Spleen (tissue), 11 donors: ENCODE data around the gene FCHO2. TPM values are rescaled to one million over a fixed set of nuclear protein-coding genes. Genes with fewer than 3 reads are reported as not detected.
A peak's percentile ranks its signal among the peaks of the same experiment; 100 is the strongest.

Experiments used
- DNase-seq: peaks from one replicate; pipeline ENCODE4 v3.0.0-alpha.2; 2020
- H3K27ac ChIP-seq, 8 donors: fragments of 200-600 bp; sonication (generic) in 7 of 8; 1 replicate in 4 of 8; 2 replicates in 4 of 8; pipeline versions ENCODE4 v1.5.0 to v1.8.0; 2016 to 2021; ENCODE audit warnings: inconsistent platforms in 4 of 8, mild to moderate bottlenecking in 4 of 8, moderate library complexity in 1 of 8
- H3K27me3 ChIP-seq, 7 donors: fragments of 200-600 bp; sonication (generic) in 6 of 7; replicated peaks in 1 of 7; 1 replicate in 4 of 7; 2 replicates in 3 of 7; pipeline versions ENCODE4 v1.5.0 to v1.8.0; 2016 to 2021; ENCODE audit warnings: inconsistent platforms in 3 of 7, mild to moderate bottlenecking in 1 of 7
- H3K36me3 ChIP-seq, 6 donors: fragments of 200-600 bp; sonication (generic) in 5 of 6; 1 replicate in 4 of 6; 2 replicates in 2 of 6; pipeline versions ENCODE4 v1.5.0 to v1.8.0; 2016 to 2021; ENCODE audit warnings: inconsistent platforms in 2 of 6
- H3K4me1 ChIP-seq, 6 donors: fragments of 200-600 bp; sonication (generic) in 5 of 6; 1 replicate in 3 of 6; 2 replicates in 3 of 6; pipeline versions ENCODE4 v1.5.0 to v1.8.0; 2016 to 2021; ENCODE audit warnings: inconsistent platforms in 3 of 6
- H3K4me3 ChIP-seq, 8 donors: fragments of 200-600 bp; sonication (generic) in 7 of 8; 1 replicate in 4 of 8; 2 replicates in 4 of 8; pipeline versions ENCODE4 v1.5.0 to v1.8.0; 2016 to 2021; ENCODE audit warnings: inconsistent platforms in 4 of 8, mild to moderate bottlenecking in 4 of 8, moderate library complexity in 2 of 8
- H3K9me3 ChIP-seq, 8 donors: fragments of 200-600 bp; sonication (generic) in 7 of 8; 1 replicate in 4 of 8; 2 replicates in 4 of 8; pipeline versions ENCODE4 v1.5.0 to v1.8.0; 2016 to 2021; ENCODE audit warnings: inconsistent platforms in 4 of 8
- CTCF ChIP-seq, 11 experiments: fragments of 200-600 bp in 7 of 11; fragments of 450-650 bp in 4 of 11; sonication (generic) in 4 of 11; IDR thresholded peaks in 8 of 11; conservative IDR thresholded peaks in 3 of 11; 1 replicate in 7 of 11; 2 replicates in 4 of 11; pipeline versions ENCODE4 v1.4.0 to v1.8.0; 2016 to 2021; ENCODE audit warnings: antibody characterized with exemption in 11 of 11, inconsistent platforms in 4 of 11, mild to moderate bottlenecking in 1 of 11
- POLR2A ChIP-seq, 3 donors: fragments of 450-650 bp; IDR thresholded peaks; one replicate each; pipeline ENCODE4 v1.5.1; 2017; ENCODE audit warnings: antibody characterized with exemption in 3 of 3, mild to moderate bottlenecking in 1 of 3
- POLR2AphosphoS5 ChIP-seq, 3 donors: sonication (generic); formaldehyde crosslinking; IDR thresholded peaks; one replicate each; pipeline ENCODE4 v1.5.1; 2017; ENCODE audit warnings: antibody characterized with exemption in 3 of 3
- WGBS, 5 donors: extraction: QIAGEN DNeasy Blood & Tissue Kit in 3 of 5; methylation state at CpG; one replicate each; pipeline versions ENCODE4 v1.1.5 to v1.1.7; 2013 to 2018; 5-methylcytosine and 5-hydroxymethylcytosine counted together
- intact Hi-C: fragments of 100-400 bp; cut with DNase I; formaldehyde crosslinking; loops from one replicate; pipeline ENCODE4 v1.15.0; 2023; ENCODE audit warnings: low total_unique reads
- polyA plus RNA-seq, 3 donors: library from polyadenylated mRNA; stranded (reverse); fragments of 200-250 nt; gene quantifications; one replicate each; pipeline ENCODE4 v1.2.1, GENCODE V29; 2013
- total RNA-seq, 7 donors: library from RNA; depleted of rRNA in 3 of 7; stranded (reverse); fragments of >200 nt in 3 of 7; fragmentation: NEBNext Ultra II Directional in 4 of 7; extraction: Animal tissue kit (Norgen Biotek cat#: 25700) in 4 of 7; gene quantifications; one replicate each; pipeline versions ENCODE4 v1.1.0 to v1.2.1, GENCODE V29; 2016 to 2021
- donor health status: healthy with polysubstance abuse.
- donor health status: DM: no; HTN: no; CAD: no; lungs with moderate emphysema.
- donor health status: DM: no; HTN: no; CAD: no.
- donor health status: Bipolar disorder and iron deficiency.
- donor health status: healthy.
- donor health status: DM: no; HTN: no; CAD: no.
- donor health status: DM: yes; HTN: yes; CAD: no.

Gene FCHO2
- total and polyA plus RNA-seq, 10 donors: 5.6 to 86.6 (median 41.2) TPM

DNA sequence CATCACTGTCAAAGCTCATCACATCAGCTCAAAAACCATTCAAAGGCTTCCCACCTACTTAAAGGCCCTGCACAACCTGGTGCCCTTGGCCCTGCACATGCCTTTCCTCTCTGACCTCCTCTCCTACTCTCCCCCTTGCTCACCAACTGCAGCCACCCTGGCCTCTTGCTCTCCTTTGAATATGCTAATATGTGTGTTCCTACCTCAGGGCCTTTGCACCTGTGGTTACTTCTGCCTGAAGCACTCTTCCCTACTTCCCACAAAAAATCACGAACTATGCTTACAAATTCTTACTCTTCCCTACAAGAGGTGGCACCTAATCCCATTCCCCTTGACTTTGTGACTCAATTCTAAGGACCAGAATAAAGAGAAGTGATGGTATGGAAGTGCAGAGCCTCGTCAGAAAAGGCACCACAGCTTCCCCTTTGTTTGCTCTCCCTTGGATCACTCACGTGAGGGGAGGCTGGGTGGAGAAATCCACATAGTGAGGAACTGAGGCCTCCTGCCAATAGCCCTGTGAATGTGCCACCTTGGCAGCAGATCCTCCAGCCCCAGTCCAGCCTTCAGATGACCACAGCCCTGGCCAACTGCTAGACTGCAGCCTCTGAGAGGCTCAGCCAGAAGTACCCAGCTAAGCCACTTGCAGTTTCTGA lies 161.4 kb downstream of the FCHO2 start:
- DNase-seq: no peak
- H3K27me3 ChIP-seq: peaks cover 0 to 79% (median 26%) of the 10 kb centered on the region in 7 donors
- 52 to 71% (median 58%) methylated on average over 3 of the region's 3 CpGs for WGBS, 5 donors
- H3K27ac ChIP-seq: peak overlapping the region in 6 of 8 donors; percentile 60 to 92 (median 85)
- peaks cover 0 to 24% (median 14%) of the 10 kb centered on the region in 6 donors for H3K4me1 ChIP-seq
- H3K4me3 ChIP-seq: no peak overlapping the region
- intact Hi-C loops: no loop called here
- H3K36me3 ChIP-seq: no peaks in the 10 kb centered on the region
- peaks cover 0 to 6% (median 0%) of the 10 kb centered on the region in 8 donors for H3K9me3 ChIP-seq
- no peak for TF ChIP-seq CTCF (IDR thresholded peaks at IDR 0.05 in 8 of 11, conservative IDR thresholded peaks at IDR 0.05 in 3 of 11)

- peaks cover 0 to 84% (median 26%) of the 10 kb centered on the region in 7 donors for H3K27me3 ChIP-seq
- intact Hi-C loops: no loop called here
- H3K4me1 ChIP-seq: peaks cover 0 to 35% (median 16%) of the 10 kb centered on the region in 6 donors
- WGBS, 5 donors: 61 to 87% (median 74%) methylated on average over 5 of the region's 5 CpGs
- peaks cover 0 to 6% (median 0%) of the 10 kb centered on the region in 8 donors for H3K9me3 ChIP-seq
- no peak for DNase-seq
- peaks cover 0 to 3% (median 0%) of the 10 kb centered on the region in 6 donors for H3K36me3 ChIP-seq
- H3K4me3 ChIP-seq: no peak overlapping the region
- TF ChIP-seq POLR2AphosphoS5 (IDR thresholded peaks at IDR 0.05) (peak in 1 of 3 donors; percentile 68), POLR2A (IDR thresholded peaks at IDR 0.05) (no peak), CTCF (IDR thresholded peaks at IDR 0.05 in 8 of 11, conservative IDR thresholded peaks at IDR 0.05 in 3 of 11) (no peak)
- H3K27ac ChIP-seq: peak overlapping the region in 7 of 8 donors; percentile 82 to 92 (median 86)
These were observed 162.6 kb downstream of the FCHO2 start for GRCh38 chr5:73118391-73118973.

DNA sequence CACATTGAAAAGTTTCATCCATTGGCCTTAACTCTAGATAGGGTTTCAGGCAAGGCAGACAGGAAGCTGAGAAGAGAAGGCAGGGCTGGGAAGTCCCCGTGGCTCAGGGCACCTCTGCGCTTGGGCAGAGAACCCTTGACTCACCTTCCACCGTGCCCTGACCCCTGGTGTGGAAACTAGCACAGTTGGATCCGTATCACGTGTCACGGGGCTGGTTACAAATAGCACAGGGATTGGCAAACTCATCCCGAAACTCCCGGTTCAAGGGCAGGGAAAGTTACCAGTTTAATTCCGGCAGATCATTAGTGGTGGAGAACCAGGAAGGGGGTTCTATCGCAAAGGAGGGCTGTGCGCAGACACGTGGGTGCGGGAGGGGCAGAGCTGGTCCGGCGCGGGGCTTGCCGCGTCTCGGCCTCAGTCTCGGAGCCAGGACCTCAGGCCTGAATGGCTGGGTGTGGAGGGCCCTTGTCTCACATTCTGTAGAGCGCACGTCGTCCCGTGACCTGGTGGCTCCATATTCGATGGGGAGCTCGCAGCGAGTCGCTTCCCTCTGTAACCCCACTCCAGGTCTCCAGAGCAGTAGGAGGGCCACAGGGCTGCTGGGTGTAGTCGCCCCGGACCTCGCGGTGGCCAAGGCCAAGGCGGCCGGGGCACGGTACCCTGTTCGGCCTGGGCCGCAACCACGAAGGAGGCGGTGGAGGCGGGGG lies 163.8 kb downstream of the FCHO2 start:
- intact Hi-C loops: no loop called here
- H3K9me3 ChIP-seq: peaks cover 0 to 6% (median 0%) of the 10 kb centered on the region in 8 donors
- 16 to 34% (median 19%) methylated on average over 9 to 40 of the region's 40 CpGs for WGBS, 5 donors
- peak; percentile 80 for DNase-seq
- H3K27ac ChIP-seq: peak overlapping the region; percentile 74 to 92 (median 85)
- H3K27me3 ChIP-seq: peaks cover 0 to 83% (median 26%) of the 10 kb centered on the region in 7 donors
- H3K4me1 ChIP-seq: peaks cover 0 to 47% (median 16%) of the 10 kb centered on the region in 6 donors
- TF ChIP-seq POLR2AphosphoS5 (IDR thresholded peaks at IDR 0.05) (peak; percentile 60 to 78 (median 74)), POLR2A (IDR thresholded peaks at IDR 0.05) (no peak), CTCF (IDR thresholded peaks at IDR 0.05 in 8 of 11, conservative IDR thresholded peaks at IDR 0.05 in 3 of 11) (no peak)
- H3K4me3 ChIP-seq: peak overlapping the region; percentile 10 to 70 (median 44)
- peaks cover 0 to 14% (median 0%) of the 10 kb centered on the region in 6 donors for H3K36me3 ChIP-seq
